Measurements from ENCODE around the gene RPRD1A. TPM values are rescaled to one million over a fixed set of nuclear protein-coding genes. Genes with fewer than 3 reads are reported as not detected.

Gene RPRD1A, protein sequence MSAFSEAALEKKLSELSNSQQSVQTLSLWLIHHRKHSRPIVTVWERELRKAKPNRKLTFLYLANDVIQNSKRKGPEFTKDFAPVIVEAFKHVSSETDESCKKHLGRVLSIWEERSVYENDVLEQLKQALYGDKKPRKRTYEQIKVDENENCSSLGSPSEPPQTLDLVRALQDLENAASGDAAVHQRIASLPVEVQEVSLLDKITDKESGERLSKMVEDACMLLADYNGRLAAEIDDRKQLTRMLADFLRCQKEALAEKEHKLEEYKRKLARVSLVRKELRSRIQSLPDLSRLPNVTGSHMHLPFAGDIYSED
- 16.1 to 20.6 TPM (median 19.5 TPM) in 5 replicates for total RNA-seq (2022; extraction: Qiagen RNA extraction)

GRCh38 chr18:36067055-36067957 is at the start of gene RPRD1A:
TSS of gene RPRD1A (minus strand) at chr18:36067559. CDS start at chr18:36067404, 155 bp downstream.

DNA sequence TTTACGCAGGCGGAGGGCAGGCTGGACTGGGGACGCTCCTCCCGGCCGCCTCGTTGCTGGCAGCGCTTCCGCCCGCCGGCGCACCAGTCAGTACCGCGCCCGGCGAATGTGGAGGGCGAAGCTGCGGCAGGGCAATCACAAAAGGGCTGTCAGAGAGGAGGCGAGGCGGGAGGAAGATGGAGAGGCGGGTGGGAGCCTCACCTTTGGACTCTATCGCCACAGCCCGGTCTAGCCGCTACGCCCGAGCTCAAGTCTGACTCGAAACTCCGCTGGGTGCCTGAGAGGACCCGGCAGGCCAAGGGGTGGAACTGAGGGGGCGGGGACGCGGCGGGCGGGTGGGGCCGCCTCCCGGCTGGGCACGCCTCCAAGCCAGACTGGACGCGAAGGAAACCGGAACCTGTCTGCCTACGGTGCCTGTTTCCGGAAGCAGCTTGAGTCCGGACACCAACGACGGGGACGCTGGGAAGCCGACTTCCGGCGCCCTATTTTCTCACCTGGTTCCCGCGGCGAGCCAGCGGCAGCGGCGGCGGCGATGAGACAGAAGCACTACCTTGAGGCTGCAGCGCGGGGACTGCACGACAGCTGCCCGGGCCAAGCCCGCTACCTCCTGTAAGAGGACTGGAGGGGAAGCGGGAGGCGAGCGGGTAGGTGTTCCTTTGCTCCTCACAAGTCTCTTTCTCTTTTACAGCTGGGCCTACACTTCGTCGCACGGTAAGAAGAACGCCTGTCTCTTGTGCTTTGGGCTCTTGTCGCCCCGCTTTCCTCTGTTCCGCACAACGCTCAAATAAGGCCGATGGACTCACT is 95.0 kb downstream of the RPRD1A start, which contains the start of gene RMP24:
RMP24 (plus strand) TSS at position 483 of the 804 bp plus-strand sequence.

Other genes starting within 250 kb of the RPRD1A start
- 41.0 to 56.8 TPM (median 45.9 TPM) in 5 replicates for gene SLC39A6, start 61.8 kb upstream of the RPRD1A start, total RNA-seq (2022; extraction: Qiagen RNA extraction)
- 29.6 to 36.5 TPM (median 34.7 TPM) in 5 replicates for gene ELP2, start 62.3 kb upstream of the RPRD1A start, total RNA-seq (2022; extraction: Qiagen RNA extraction)
- 2.7 to 3.2 TPM (median 2.9 TPM) in 5 replicates for gene MOCOS, start 119.9 kb upstream of the RPRD1A start, total RNA-seq (2022; extraction: Qiagen RNA extraction)
- 2.2 to 2.9 TPM (median 2.3 TPM) in 5 replicates for gene FHOD3, start 230.2 kb upstream of the RPRD1A start, total RNA-seq (2022; extraction: Qiagen RNA extraction)

Data from A549 treated with AZD2906 at 1 μM for 4 hours (cell line).